Measurements from ENCODE around the gene TSSK6. TPM values are rescaled to one million over a fixed set of nuclear protein-coding genes. Genes with fewer than 3 reads are reported as not detected.

Gene TSSK6
- total and polyA plus RNA-seq, 4 donors, result 0.50 to 1.3 (median 1.0) TPM

- H3K9me3 ChIP-seq (ENCODE audit: control insufficient read depth, low read length), result no peaks in the 10 kb centered on the region
- peaks cover 2 to 3% of the 10 kb centered on the region in 2 donors for H3K36me3 ChIP-seq (ENCODE audit: control insufficient read depth in 1 of 2, insufficient read depth in 2 of 2, low read length in 1 of 2)
- H3K4me1 ChIP-seq (ENCODE audit: control insufficient read depth in 1 of 2, insufficient read depth in 2 of 2, low read length in 2 of 2), result no peaks in the 10 kb centered on the region
- no peaks in the 10 kb centered on the region for H3K27me3 ChIP-seq (ENCODE audit: control insufficient read depth in 1 of 2, insufficient read depth in 2 of 2, low read length in 1 of 2)
- ATAC-seq (ENCODE audit: low FRiP score) (no peak), DNase-seq (no peak)
- intact Hi-C loops (cut with DNase I), result no loop called here
- no peak overlapping the region for H3K27ac ChIP-seq (ENCODE audit: low read depth in 1 of 2, low read length in 2 of 2)
- H3K4me3 ChIP-seq (ENCODE audit: low read length in 2 of 2), result no peak overlapping the region
- 77 to 84% methylated on average over 10 of the region's 10 CpGs for WGBS, 2 donors
These were observed 1.9 kb upstream of the TSSK6 start for GRCh38 chr19:19517235-19517619.

GRCh38 chr19:19515642-19516519 lies 533 bp upstream of the TSSK6 start, which contains the start of gene NDUFA13:
Gene NDUFA13, plus strand, starts transcription at chr19:19516225. Its CDS starts 14 bp downstream, at chr19:19516239.
- DNase-seq (peak; percentile 94 to 97), ATAC-seq (ENCODE audit: low FRiP score) (peak; percentile 95)
- peak within 1 kb of the TSS; percentile 72 to 85 for H3K4me3 ChIP-seq (ENCODE audit: low read length in 2 of 2)
- no peaks in the 10 kb centered on the region for H3K27me3 ChIP-seq (ENCODE audit: control insufficient read depth in 1 of 2, insufficient read depth in 2 of 2, low read length in 1 of 2)
- H3K36me3 ChIP-seq (ENCODE audit: control insufficient read depth in 1 of 2, insufficient read depth in 2 of 2, low read length in 1 of 2), result peaks cover 2 to 3% of the 10 kb centered on the region in 2 donors
- peak within 1 kb of the TSS in 1 of 2 donors; percentile 81 for H3K27ac ChIP-seq (ENCODE audit: low read depth in 1 of 2, low read length in 2 of 2)
- H3K9me3 ChIP-seq (ENCODE audit: control insufficient read depth, low read length), result no peaks in the 10 kb centered on the region
- no peaks in the 10 kb centered on the region for H3K4me1 ChIP-seq (ENCODE audit: control insufficient read depth in 1 of 2, insufficient read depth in 2 of 2, low read length in 2 of 2)
- WGBS, 2 donors, result 6 to 7% methylated on average over 61 of the region's 61 CpGs
- intact Hi-C loops (cut with DNase I), result no loop called here

- no peak overlapping the region for H3K4me3 ChIP-seq (ENCODE audit: low read length in 2 of 2)
- H3K27me3 ChIP-seq (ENCODE audit: control insufficient read depth in 1 of 2, insufficient read depth in 2 of 2, low read length in 1 of 2), result no peaks in the 10 kb centered on the region
- H3K27ac ChIP-seq (ENCODE audit: low read depth in 1 of 2, low read length in 2 of 2), result no peak overlapping the region
- WGBS, 2 donors, result 6 to 14% methylated on average over 35 to 46 of the region's 46 CpGs
- H3K36me3 ChIP-seq (ENCODE audit: control insufficient read depth in 1 of 2, insufficient read depth in 2 of 2, low read length in 1 of 2), result no peaks in the 10 kb centered on the region
- intact Hi-C loops (cut with DNase I), result no loop called here
- no peaks in the 10 kb centered on the region for H3K9me3 ChIP-seq (ENCODE audit: control insufficient read depth, low read length)
- H3K4me1 ChIP-seq (ENCODE audit: control insufficient read depth in 1 of 2, insufficient read depth in 2 of 2, low read length in 2 of 2), result no peaks in the 10 kb centered on the region
- DNase-seq, result peak; percentile 90 to 91
- ATAC-seq (ENCODE audit: low FRiP score), result peak; percentile 78
These were observed 1.1 kb downstream of the TSSK6 start for GRCh38 chr19:19514215-19514657.

- 72 to 78% methylated on average over 17 of the region's 17 CpGs for WGBS, 2 donors
- DNase-seq (no peak), ATAC-seq (ENCODE audit: low FRiP score) (no peak)
- H3K4me1 ChIP-seq (ENCODE audit: control insufficient read depth in 1 of 2, insufficient read depth in 2 of 2, low read length in 2 of 2), result no peaks in the 10 kb centered on the region
- H3K27ac ChIP-seq (ENCODE audit: low read depth in 1 of 2, low read length in 2 of 2), result no peak overlapping the region
- no peaks in the 10 kb centered on the region for H3K36me3 ChIP-seq (ENCODE audit: control insufficient read depth in 1 of 2, insufficient read depth in 2 of 2, low read length in 1 of 2)
- H3K4me3 ChIP-seq (ENCODE audit: low read length in 2 of 2), result no peak overlapping the region
- H3K27me3 ChIP-seq (ENCODE audit: control insufficient read depth in 1 of 2, insufficient read depth in 2 of 2, low read length in 1 of 2), result no peaks in the 10 kb centered on the region
- intact Hi-C loops (cut with DNase I), result no loop called here
- no peaks in the 10 kb centered on the region for H3K9me3 ChIP-seq (ENCODE audit: control insufficient read depth, low read length)
These were observed 1.7 kb downstream of the TSSK6 start for GRCh38 chr19:19513682-19514081.

- Histone ChIP-seq H3K9me3 (ENCODE audit: control insufficient read depth, low read length) (no peaks in the 10 kb centered on the region), H3K4me1 (ENCODE audit: control insufficient read depth in 1 of 2, insufficient read depth in 2 of 2, low read length in 2 of 2) (no peaks in the 10 kb centered on the region), H3K36me3 (ENCODE audit: control insufficient read depth in 1 of 2, insufficient read depth in 2 of 2, low read length in 1 of 2) (no peaks in the 10 kb centered on the region), H3K27me3 (ENCODE audit: control insufficient read depth in 1 of 2, insufficient read depth in 2 of 2, low read length in 1 of 2) (no peaks in the 10 kb centered on the region), H3K27ac (ENCODE audit: low read depth in 1 of 2, low read length in 2 of 2) (no peak overlapping the region), H3K4me3 (ENCODE audit: low read length in 2 of 2) (no peak overlapping the region)
- DNase-seq (no peak), ATAC-seq (ENCODE audit: low FRiP score) (no peak)
- intact Hi-C loops (cut with DNase I), result no loop called here
- 28% methylated on average over 6 of the region's 6 CpGs for WGBS, 2 donors
These were observed 4.9 kb downstream of the TSSK6 start for GRCh38 chr19:19510432-19510831.

GRCh38 chr19:19508217-19508616 lies 7.1 kb downstream of the TSSK6 start:
- no peak for DNase-seq
- Histone ChIP-seq H3K27me3 (ENCODE audit: control insufficient read depth in 1 of 2, insufficient read depth in 2 of 2, low read length in 1 of 2) (no peaks in the 10 kb centered on the region), H3K36me3 (ENCODE audit: control insufficient read depth in 1 of 2, insufficient read depth in 2 of 2, low read length in 1 of 2) (no peaks in the 10 kb centered on the region), H3K9me3 (ENCODE audit: control insufficient read depth, low read length) (no peaks in the 10 kb centered on the region), H3K27ac (ENCODE audit: low read depth in 1 of 2, low read length in 2 of 2) (no peak overlapping the region), H3K4me1 (ENCODE audit: control insufficient read depth in 1 of 2, insufficient read depth in 2 of 2, low read length in 2 of 2) (no peaks in the 10 kb centered on the region), H3K4me3 (ENCODE audit: low read length in 2 of 2) (no peak overlapping the region)
- intact Hi-C loops (cut with DNase I), result no loop called here
- WGBS, 2 donors, result 78 to 82% methylated on average over 11 of the region's 11 CpGs
- ATAC-seq (ENCODE audit: low FRiP score), result no peak

GRCh38 chr19:19507354-19507753 lies 8.0 kb downstream of the TSSK6 start:
- Histone ChIP-seq H3K4me3 (ENCODE audit: low read length in 2 of 2) (no peak overlapping the region), H3K9me3 (ENCODE audit: control insufficient read depth, low read length) (no peaks in the 10 kb centered on the region), H3K4me1 (ENCODE audit: control insufficient read depth in 1 of 2, insufficient read depth in 2 of 2, low read length in 2 of 2) (no peaks in the 10 kb centered on the region), H3K36me3 (ENCODE audit: control insufficient read depth in 1 of 2, insufficient read depth in 2 of 2, low read length in 1 of 2) (peaks cover 0 to under 1% of the 10 kb centered on the region in 2 donors), H3K27ac (ENCODE audit: low read depth in 1 of 2, low read length in 2 of 2) (no peak overlapping the region), H3K27me3 (ENCODE audit: control insufficient read depth in 1 of 2, insufficient read depth in 2 of 2, low read length in 1 of 2) (no peaks in the 10 kb centered on the region)
- no peak for DNase-seq
- intact Hi-C loops (cut with DNase I), result no loop called here
- 73 to 74% methylated on average over 8 of the region's 8 CpGs for WGBS, 2 donors
- no peak for ATAC-seq (ENCODE audit: low FRiP score)

- ATAC-seq (ENCODE audit: low FRiP score) (no peak), DNase-seq (no peak)
- Histone ChIP-seq H3K4me3 (ENCODE audit: low read length in 2 of 2) (no peak overlapping the region), H3K27me3 (ENCODE audit: control insufficient read depth in 1 of 2, insufficient read depth in 2 of 2, low read length in 1 of 2) (no peaks in the 10 kb centered on the region), H3K36me3 (ENCODE audit: control insufficient read depth in 1 of 2, insufficient read depth in 2 of 2, low read length in 1 of 2) (peaks cover 0 to 3% of the 10 kb centered on the region in 2 donors), H3K27ac (ENCODE audit: low read depth in 1 of 2, low read length in 2 of 2) (no peak overlapping the region), H3K9me3 (ENCODE audit: control insufficient read depth, low read length) (no peaks in the 10 kb centered on the region), H3K4me1 (ENCODE audit: control insufficient read depth in 1 of 2, insufficient read depth in 2 of 2, low read length in 2 of 2) (no peaks in the 10 kb centered on the region)
- whole genome bisulfite sequencing, 2 donors, result 15 to 38% methylated on average over 12 of the region's 12 CpGs
- intact Hi-C loops (cut with DNase I), result no loop called here
These were observed 8.8 kb downstream of the TSSK6 start for GRCh38 chr19:19506592-19506991.

Data from aorta (tissue), 5 donors.